SK-N-SH treated with all-trans-retinoic acid at 6 μM for 48 hours (cell line): Measurements from ENCODE around the gene ENO4.

ENCODE experiments used
- BACH2 ChIP-seq: fragments of 250-450 bp; sonication (Bioruptor Pico); IDR thresholded peaks from 2 replicates; pipeline ENCODE4 v1.9.0; 2021; ENCODE audit warnings: mild to moderate bottlenecking, borderline replicate concordance
- CREB5 ChIP-seq: fragments of 250-450 bp; sonication (Bioruptor Pico); IDR thresholded peaks from 2 replicates; pipeline ENCODE4 v1.5.1; 2020; ENCODE audit warnings: low read depth, mild to moderate bottlenecking, moderate library complexity
- CSRNP3 ChIP-seq: fragments of 250-450 bp; sonication (Bioruptor Pico); IDR thresholded peaks from 2 replicates; pipeline ENCODE4 v1.5.1; 2021; ENCODE audit warnings: mild to moderate bottlenecking, moderate library complexity
- ESRRG ChIP-seq: fragments of 250-450 bp; sonication (Bioruptor Pico); IDR thresholded peaks from 2 replicates; pipeline ENCODE4 v1.6.1; 2021; ENCODE audit warnings: mild to moderate bottlenecking
- GLIS3 ChIP-seq: fragments of 250-450 bp; sonication (Bioruptor Pico); IDR thresholded peaks from 2 replicates; pipeline ENCODE4 v1.5.0; 2020; ENCODE audit warnings: mild to moderate bottlenecking, moderate library complexity
- PPARA ChIP-seq: fragments of 250-450 bp; sonication (Bioruptor Pico); IDR thresholded peaks from 2 replicates; pipeline ENCODE4 v1.5.0; 2020; ENCODE audit warnings: mild to moderate bottlenecking, borderline replicate concordance
- RARB ChIP-seq: fragments of 250-450 bp; sonication (Bioruptor Pico); IDR thresholded peaks from 2 replicates; pipeline ENCODE4 v1.8.0; 2021; ENCODE audit warnings: mild to moderate bottlenecking, moderate library complexity
- TOX ChIP-seq: fragments of 250-450 bp; sonication (Bioruptor Pico); IDR thresholded peaks from 2 replicates; pipeline ENCODE4 v1.8.0; 2021; ENCODE audit warnings: mild to moderate bottlenecking, moderate library complexity, borderline replicate concordance
- ZC3H10 ChIP-seq: fragments of 250-450 bp; sonication (Bioruptor Pico); IDR thresholded peaks from 2 replicates; pipeline ENCODE4 v1.5.1; 2021; ENCODE audit warnings: mild to moderate bottlenecking, moderate library complexity
- ZFP3 ChIP-seq: fragments of 250-450 bp; sonication (Bioruptor Pico); IDR thresholded peaks from 2 replicates; pipeline ENCODE4 v1.5.0; 2020; ENCODE audit warnings: mild to moderate bottlenecking, moderate library complexity
- ZFP30 ChIP-seq: fragments of 450-650 bp; formaldehyde crosslinking; IDR thresholded peaks from 2 replicates; pipeline ENCODE4 v1.5.0; 2022; ENCODE audit warnings: mild to moderate bottlenecking, moderate library complexity
- TF ChIP-seq, protein P1 (sequence below): fragments of 250-450 bp; sonication (Bioruptor Pico); IDR thresholded peaks from 2 replicates; pipeline ENCODE4 v1.8.0; 2020; ENCODE audit warnings: mild to moderate bottlenecking, moderate library complexity, borderline replicate concordance

DNA sequence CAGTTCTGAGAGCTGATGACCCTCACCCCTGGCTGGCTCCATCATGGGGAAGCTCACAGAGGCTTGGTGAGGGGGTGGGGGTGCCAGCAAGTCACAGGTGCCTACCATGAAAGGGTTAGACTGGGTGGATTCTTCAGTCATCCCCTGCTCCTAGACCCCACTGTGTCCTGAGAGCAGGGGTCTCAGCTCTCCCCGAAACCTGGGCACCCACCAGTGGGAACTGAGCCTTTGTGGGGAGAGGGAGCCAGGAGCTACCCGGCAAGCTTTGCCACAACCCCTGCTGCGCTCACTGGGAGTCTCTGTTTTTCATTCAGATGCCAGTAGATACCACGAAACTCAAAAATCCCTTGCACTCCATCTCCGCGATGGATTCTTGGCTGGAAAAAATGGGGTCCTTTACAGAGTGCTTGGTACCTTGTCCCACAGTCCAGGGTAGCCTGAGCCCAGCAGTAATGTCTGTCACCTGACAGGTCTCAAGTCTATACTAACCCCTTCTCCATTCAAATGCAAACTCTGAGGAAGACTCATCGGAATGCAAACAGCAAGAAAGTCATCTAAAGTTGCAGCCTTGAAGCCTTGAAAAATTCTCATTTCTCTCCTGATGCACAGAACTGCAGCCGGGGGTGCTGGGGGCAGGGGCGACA, 48.9 kb upstream of the ENO4 start:
- TF ChIP-seq GLIS3 (CRISPR knock-in tag) (no peak), BACH2 (CRISPR knock-in tag) (no peak), ZFP3 (CRISPR knock-in tag) (no peak), ZFP30 (CRISPR knock-in tag) (no peak), ESRRG (CRISPR knock-in tag) (no peak), RARB (CRISPR knock-in tag) (no peak), PPARA (CRISPR knock-in tag) (no peak), CREB5 (CRISPR knock-in tag) (no peak), CSRNP3 (CRISPR knock-in tag) (no peak), TOX (CRISPR knock-in tag) (no peak), ZC3H10 (CRISPR knock-in tag) (no peak)
- TF ChIP-seq, protein P1, sequence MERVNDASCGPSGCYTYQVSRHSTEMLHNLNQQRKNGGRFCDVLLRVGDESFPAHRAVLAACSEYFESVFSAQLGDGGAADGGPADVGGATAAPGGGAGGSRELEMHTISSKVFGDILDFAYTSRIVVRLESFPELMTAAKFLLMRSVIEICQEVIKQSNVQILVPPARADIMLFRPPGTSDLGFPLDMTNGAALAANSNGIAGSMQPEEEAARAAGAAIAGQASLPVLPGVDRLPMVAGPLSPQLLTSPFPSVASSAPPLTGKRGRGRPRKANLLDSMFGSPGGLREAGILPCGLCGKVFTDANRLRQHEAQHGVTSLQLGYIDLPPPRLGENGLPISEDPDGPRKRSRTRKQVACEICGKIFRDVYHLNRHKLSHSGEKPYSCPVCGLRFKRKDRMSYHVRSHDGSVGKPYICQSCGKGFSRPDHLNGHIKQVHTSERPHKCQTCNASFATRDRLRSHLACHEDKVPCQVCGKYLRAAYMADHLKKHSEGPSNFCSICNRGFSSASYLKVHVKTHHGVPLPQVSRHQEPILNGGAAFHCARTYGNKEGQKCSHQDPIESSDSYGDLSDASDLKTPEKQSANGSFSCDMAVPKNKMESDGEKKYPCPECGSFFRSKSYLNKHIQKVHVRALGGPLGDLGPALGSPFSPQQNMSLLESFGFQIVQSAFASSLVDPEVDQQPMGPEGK (CRISPR knock-in tag): no peak
